Vagina (tissue), 2 donors: ENCODE measurements around the gene GTF2IRD1. TPM values are rescaled to one million over a fixed set of nuclear protein-coding genes. Genes with fewer than 3 reads are reported as not detected.

Experiments
- DNase-seq, 2 donors: peaks; one replicate each; pipeline ENCODE4 v3.0.0-alpha.2; 2017; ENCODE audit errors: extremely low spot score in 2 of 2
- H3K27ac ChIP-seq: fragments of 200-600 bp; sonication (generic); one replicate; pipeline ENCODE4 v1.5.1; 2019
- H3K27me3 ChIP-seq: fragments of 200-600 bp; sonication (generic); one replicate; pipeline ENCODE4 v1.5.1; 2019
- H3K36me3 ChIP-seq, 2 donors: fragments of 200-600 bp; sonication (generic); one replicate each; pipeline ENCODE4 v1.5.1; 2017 to 2019
- H3K4me1 ChIP-seq: fragments of 200-600 bp; sonication (generic); one replicate; pipeline ENCODE4 v1.5.1; 2019
- H3K4me3 ChIP-seq, 2 donors: fragments of 200-600 bp; sonication (generic); 1 replicate in 1 of 2; 2 replicates in 1 of 2; pipeline ENCODE4 v1.5.1; 2016 to 2019
- H3K9me3 ChIP-seq: fragments of 200-600 bp; sonication (generic); one replicate; pipeline ENCODE4 v1.5.1; 2019
- POLR2A ChIP-seq, 2 donors: fragments of 450-650 bp; IDR thresholded peaks; one replicate each; pipeline ENCODE4 v1.6.1; 2017; ENCODE audit warnings: antibody characterized with exemption in 2 of 2, mild to moderate bottlenecking in 2 of 2, moderate library complexity in 2 of 2
- POLR2AphosphoS5 ChIP-seq, 2 donors: sonication (generic); formaldehyde crosslinking; IDR thresholded peaks; one replicate each; pipeline ENCODE4 v1.9.0; 2017; ENCODE audit warnings: antibody characterized with exemption in 2 of 2, mild to moderate bottlenecking in 2 of 2, low read depth in 1 of 2; ENCODE audit not compliant: insufficient read depth in 1 of 2
- intact Hi-C: fragments of 100-400 bp; cut with DNase I; formaldehyde crosslinking; loops from one replicate; pipeline ENCODE4 v1.15.1; 2023
- total RNA-seq: library from RNA; depleted of rRNA; stranded (reverse); fragments of >200 nt; gene quantifications from one replicate; pipeline ENCODE4 v1.2.3, GENCODE V29; 2016
- TF ChIP-seq, protein P1 (sequence below), 3 experiments: fragments of 450-650 bp in 2 of 3; fragments of 200-600 bp in 1 of 3; sonication (generic) in 1 of 3; IDR thresholded peaks; one replicate each; pipeline ENCODE4 v1.5.1; 2017 to 2019; ENCODE audit warnings: antibody characterized with exemption in 3 of 3, mild to moderate bottlenecking in 2 of 3, moderate library complexity in 2 of 3

Gene GTF2IRD1
- total RNA-seq, 1 donor from 2014 or later = 33.6 TPM

DNA sequence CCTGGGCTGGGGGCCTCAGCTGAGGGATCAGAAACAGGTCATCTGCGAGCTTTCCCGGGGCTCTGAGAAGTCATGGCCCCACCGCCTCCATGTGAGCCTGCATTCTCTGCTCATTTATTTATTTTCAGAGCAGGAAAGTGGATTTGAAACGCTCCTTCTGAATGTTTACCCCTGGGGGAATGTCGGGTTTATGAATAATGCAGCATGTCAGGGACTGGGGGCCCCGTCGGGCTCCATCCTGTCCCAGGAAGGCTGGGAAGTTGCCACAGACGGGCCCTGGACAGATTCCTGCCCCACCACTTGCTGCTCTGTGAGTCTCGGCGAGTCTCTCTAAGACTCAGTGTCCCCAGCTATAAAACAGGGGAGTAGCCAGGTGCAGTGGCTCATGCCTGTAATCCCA lies 11.9 kb upstream of the GTF2IRD1 start:
- intact Hi-C loops = no loop called here
- no peaks in the 10 kb centered on the region for H3K36me3 ChIP-seq
- TF ChIP-seq, protein P1, sequence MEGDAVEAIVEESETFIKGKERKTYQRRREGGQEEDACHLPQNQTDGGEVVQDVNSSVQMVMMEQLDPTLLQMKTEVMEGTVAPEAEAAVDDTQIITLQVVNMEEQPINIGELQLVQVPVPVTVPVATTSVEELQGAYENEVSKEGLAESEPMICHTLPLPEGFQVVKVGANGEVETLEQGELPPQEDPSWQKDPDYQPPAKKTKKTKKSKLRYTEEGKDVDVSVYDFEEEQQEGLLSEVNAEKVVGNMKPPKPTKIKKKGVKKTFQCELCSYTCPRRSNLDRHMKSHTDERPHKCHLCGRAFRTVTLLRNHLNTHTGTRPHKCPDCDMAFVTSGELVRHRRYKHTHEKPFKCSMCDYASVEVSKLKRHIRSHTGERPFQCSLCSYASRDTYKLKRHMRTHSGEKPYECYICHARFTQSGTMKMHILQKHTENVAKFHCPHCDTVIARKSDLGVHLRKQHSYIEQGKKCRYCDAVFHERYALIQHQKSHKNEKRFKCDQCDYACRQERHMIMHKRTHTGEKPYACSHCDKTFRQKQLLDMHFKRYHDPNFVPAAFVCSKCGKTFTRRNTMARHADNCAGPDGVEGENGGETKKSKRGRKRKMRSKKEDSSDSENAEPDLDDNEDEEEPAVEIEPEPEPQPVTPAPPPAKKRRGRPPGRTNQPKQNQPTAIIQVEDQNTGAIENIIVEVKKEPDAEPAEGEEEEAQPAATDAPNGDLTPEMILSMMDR (IDR thresholded peaks at IDR 0.05) = no peak
- TF ChIP-seq POLR2A (IDR thresholded peaks at IDR 0.05) = no peak
- TF ChIP-seq POLR2AphosphoS5 (IDR thresholded peaks at IDR 0.05; ENCODE audit: insufficient read depth in 1 of 2, low read depth in 1 of 2) = no peak
- no peak overlapping the region for H3K4me3 ChIP-seq
- no peaks in the 10 kb centered on the region for H3K27me3 ChIP-seq
- no peaks in the 10 kb centered on the region for H3K9me3 ChIP-seq
- H3K27ac ChIP-seq = no peak overlapping the region
- no peaks in the 10 kb centered on the region for H3K4me1 ChIP-seq
- DNase-seq = no peak

DNA sequence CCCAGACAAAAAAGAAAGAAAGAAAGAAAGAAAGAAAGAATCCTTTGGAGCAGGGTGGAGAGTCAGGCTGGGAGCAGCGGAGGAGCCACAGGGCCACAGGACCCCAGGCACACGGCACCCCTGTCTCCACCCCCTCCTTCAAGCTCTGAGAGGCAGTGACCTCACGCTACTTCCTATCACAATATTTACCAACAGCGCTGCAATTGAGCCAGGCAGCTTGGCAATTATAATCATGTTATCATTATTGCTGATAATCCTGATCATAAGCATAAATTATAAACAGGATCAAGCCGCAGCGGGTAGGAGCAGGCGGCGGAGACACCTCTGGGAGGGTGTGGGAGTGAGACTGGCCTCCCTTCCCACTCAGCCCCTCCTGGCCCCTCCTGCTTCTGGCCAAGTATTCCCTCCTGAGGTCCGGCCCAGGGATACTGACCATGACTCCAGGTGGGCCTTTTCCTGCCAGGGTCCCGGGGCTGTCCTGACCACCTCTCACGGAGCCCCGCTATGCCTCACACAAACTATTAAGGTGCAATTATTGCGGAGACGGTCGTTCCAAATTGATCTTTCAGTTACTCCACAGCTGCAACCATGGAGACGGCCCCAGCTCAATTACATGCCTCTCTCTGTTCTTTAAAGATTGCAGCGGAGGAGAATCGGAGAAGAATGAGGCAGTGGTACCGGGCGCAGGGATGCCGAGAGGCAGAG lies 10.0 kb upstream of the GTF2IRD1 start:
- TF ChIP-seq POLR2A (IDR thresholded peaks at IDR 0.05) = no peak
- TF ChIP-seq, protein P1 (IDR thresholded peaks at IDR 0.05) = no peak
- TF ChIP-seq POLR2AphosphoS5 (IDR thresholded peaks at IDR 0.05; ENCODE audit: insufficient read depth in 1 of 2, low read depth in 1 of 2) = no peak
- Histone ChIP-seq H3K27me3 (no peaks in the 10 kb centered on the region), H3K9me3 (no peaks in the 10 kb centered on the region), H3K4me3 (no peak overlapping the region), H3K4me1 (no peaks in the 10 kb centered on the region), H3K27ac (no peak overlapping the region), H3K36me3 (no peaks in the 10 kb centered on the region)
- no peak for DNase-seq
- intact Hi-C loops = no loop called here

DNA sequence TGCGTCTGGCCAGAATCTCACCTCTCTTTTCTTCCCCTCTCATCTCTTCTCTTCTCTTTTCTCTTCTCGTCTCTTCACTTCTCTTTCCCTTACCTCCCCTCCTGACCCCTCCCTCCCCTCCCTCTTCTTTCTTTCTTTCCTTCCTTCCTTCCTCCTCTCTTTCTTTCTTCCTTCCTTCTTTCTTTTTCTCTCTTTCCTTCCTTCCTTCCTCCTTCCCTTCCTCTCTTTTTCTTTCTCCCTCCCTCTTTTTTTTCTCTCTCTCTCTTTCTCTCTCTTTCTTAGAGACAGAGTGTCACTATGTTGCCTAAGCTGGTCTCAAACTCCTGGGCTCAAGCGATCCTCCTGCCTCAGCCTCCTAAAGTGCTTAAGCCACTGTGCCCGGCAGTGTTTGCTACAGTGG lies 4.6 kb upstream of the GTF2IRD1 start:
- Histone ChIP-seq H3K27ac (no peak overlapping the region), H3K27me3 (no peaks in the 10 kb centered on the region), H3K9me3 (no peaks in the 10 kb centered on the region), H3K4me1 (peaks cover 12% of the 10 kb centered on the region), H3K36me3 (no peaks in the 10 kb centered on the region), H3K4me3 (no peak overlapping the region)
- intact Hi-C loops = no loop called here
- TF ChIP-seq POLR2A (IDR thresholded peaks at IDR 0.05) (no peak), POLR2AphosphoS5 (IDR thresholded peaks at IDR 0.05; ENCODE audit: insufficient read depth in 1 of 2, low read depth in 1 of 2) (no peak)
- TF ChIP-seq, protein P1 (IDR thresholded peaks at IDR 0.05) = no peak
- DNase-seq = no peak

DNA sequence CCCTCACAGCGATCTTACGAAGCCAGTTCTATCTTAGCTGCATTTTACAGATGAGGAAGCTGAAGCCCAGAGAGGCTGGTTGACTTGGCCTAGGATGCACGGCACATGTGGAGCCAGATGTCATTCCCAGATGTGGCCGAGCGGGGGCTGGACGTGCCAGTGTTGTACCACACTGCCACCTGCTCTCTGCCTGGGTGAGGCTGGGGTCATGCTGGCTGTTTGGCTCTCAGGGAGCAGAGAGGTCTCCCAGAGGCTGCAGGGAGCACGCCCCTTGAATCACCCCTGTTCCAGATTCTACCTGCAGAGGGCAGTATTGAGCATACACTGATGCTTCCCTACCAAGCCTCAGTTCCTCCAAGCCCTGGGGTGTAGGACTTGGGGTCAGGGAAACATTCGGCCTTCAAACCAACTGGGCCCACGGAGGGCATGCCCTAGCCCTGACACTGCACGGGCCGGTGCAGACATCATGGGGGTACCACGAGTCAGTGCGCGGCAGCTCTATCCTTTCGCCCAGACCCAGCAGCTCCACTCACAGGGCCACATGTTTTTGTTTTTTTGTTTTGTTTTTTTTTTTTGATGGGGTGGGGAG lies 3.8 kb upstream of the GTF2IRD1 start:
- Histone ChIP-seq H3K27ac (no peak overlapping the region), H3K9me3 (no peaks in the 10 kb centered on the region), H3K36me3 (no peaks in the 10 kb centered on the region), H3K27me3 (no peaks in the 10 kb centered on the region), H3K4me3 (no peak overlapping the region), H3K4me1 (peaks cover 20% of the 10 kb centered on the region)
- intact Hi-C loops = loop anchor here (10.0 kb wide), 1 partner anchor 205 kb away; the partner anchor contains the start of gene GTF2I
- TF ChIP-seq POLR2A (IDR thresholded peaks at IDR 0.05) = no peak
- TF ChIP-seq, protein P1 (IDR thresholded peaks at IDR 0.05) = peak; percentile 23 to 78 (median 70)
- DNase-seq = no peak

DNA sequence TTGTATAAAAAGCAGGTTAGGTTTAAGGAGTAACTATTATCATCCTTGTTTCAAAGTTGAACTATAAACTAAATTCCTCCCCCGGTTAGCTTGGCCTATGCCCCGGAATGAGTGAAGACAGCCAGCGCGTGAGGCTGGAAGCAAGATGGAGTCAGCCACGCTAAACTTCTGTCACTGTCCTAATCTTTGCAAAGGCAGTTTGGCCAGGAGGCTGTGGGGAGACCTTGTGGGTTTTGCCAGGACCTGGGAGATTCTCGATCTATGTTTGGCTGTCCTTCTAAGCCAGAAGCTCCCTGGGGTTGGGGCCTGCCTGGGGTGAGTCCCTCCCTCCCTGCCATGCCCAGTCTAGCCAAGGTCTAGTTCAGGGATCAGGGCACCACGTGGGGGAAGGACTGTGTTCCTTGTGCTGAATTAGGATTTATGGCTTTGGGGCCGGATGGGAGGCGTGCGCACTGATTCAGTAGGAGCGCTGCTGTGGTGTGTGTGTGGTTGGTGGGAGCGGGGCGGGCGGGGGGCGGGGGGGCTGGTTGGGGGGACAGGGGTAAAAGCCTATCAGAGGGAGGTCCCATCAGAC lies 871 bp upstream of the GTF2IRD1 start:
- intact Hi-C loops = loop anchor here (2.0 to 10.0 kb wide), 2 partner anchors 26 to 202 kb away; partner anchors contain the start of gene GTF2I
- H3K4me1 ChIP-seq = peaks cover 31% of the 10 kb centered on the region
- H3K4me3 ChIP-seq = peak overlapping the region; percentile 71 to 96
- peak overlapping the region; percentile 97 for H3K27ac ChIP-seq
- no peaks in the 10 kb centered on the region for H3K9me3 ChIP-seq
- no peaks in the 10 kb centered on the region for H3K27me3 ChIP-seq
- DNase-seq = no peak
- H3K36me3 ChIP-seq = no peaks in the 10 kb centered on the region
- TF ChIP-seq POLR2AphosphoS5 (IDR thresholded peaks at IDR 0.05; ENCODE audit: insufficient read depth in 1 of 2, low read depth in 1 of 2) = peak in 1 of 2 donors; percentile 47
- TF ChIP-seq, protein P1 (IDR thresholded peaks at IDR 0.05) = no peak
- no peak for TF ChIP-seq POLR2A (IDR thresholded peaks at IDR 0.05)
